Common myeloid progenitor, CD34-positive (primary cell): Measurements from ENCODE around the gene CA5B.
"Not testable (repeated sequence)": the region's sequence is repeated elsewhere in the genome, so short reads cannot be mapped to it uniquely, and the experiment has no call there.

Experiments used
- CTCF ChIA-PET: fragments of 350-600 bp; sonication (Branson Sonifier 250); formaldehyde crosslinking; loops from one replicate; lab custom pipeline; 2021; ENCODE audit warnings: antibody characterized with exemption; lab: Charles Lee
- POLR2A ChIA-PET: fragments of 350-600 bp; sonication (Branson Sonifier 250); formaldehyde crosslinking; loops from one replicate; lab custom pipeline; 2021; ENCODE audit warnings: antibody characterized with exemption; lab: Charles Lee
- DNase-seq, 3 donors: peaks; one replicate each; pipeline versions ENCODE4 v3.0.0 to v3.0.0-alpha.2; 2013
- H3K27ac ChIP-seq, 2 experiments: 1 replicate in 1 of 2; 2 replicates in 1 of 2; pipeline ENCODE4 v1.7.0; 2013; ENCODE audit warnings: inconsistent platforms in 2 of 2, low read length in 2 of 2, mild to moderate bottlenecking in 2 of 2, low read depth in 1 of 2, moderate library complexity in 1 of 2; ENCODE audit not compliant: severe bottlenecking in 2 of 2, insufficient read depth in 1 of 2, poor library complexity in 1 of 2
- H3K27me3 ChIP-seq, 5 experiments: replicated peaks in 2 of 5; 1 replicate in 3 of 5; 2 replicates in 2 of 5; pipeline versions ENCODE4 v1.6.1 to v1.7.0; 2013; ENCODE audit warnings: low read length in 4 of 5, mild to moderate bottlenecking in 2 of 5, moderate library complexity in 2 of 5, inconsistent platforms in 1 of 5; ENCODE audit not compliant: insufficient read depth in 5 of 5, control insufficient read depth in 4 of 5
- H3K36me3 ChIP-seq, 4 experiments: 1 replicate in 2 of 4; 2 replicates in 2 of 4; pipeline versions ENCODE4 v1.6.1 to v1.7.0; 2013; ENCODE audit warnings: low read length in 3 of 4, control low read depth in 1 of 4, mild to moderate bottlenecking in 1 of 4; ENCODE audit not compliant: control insufficient read depth in 4 of 4, insufficient read depth in 4 of 4
- H3K4me1 ChIP-seq, 4 experiments: 1 replicate in 3 of 4; 2 replicates in 1 of 4; pipeline versions ENCODE4 v1.6.1 to v1.7.1; 2013; ENCODE audit warnings: low read length in 3 of 4, mild to moderate bottlenecking in 3 of 4, control low read depth in 1 of 4, inconsistent platforms in 1 of 4, moderate library complexity in 1 of 4; ENCODE audit not compliant: control insufficient read depth in 4 of 4, insufficient read depth in 4 of 4; ENCODE audit errors: control extremely low read depth in 1 of 4
- H3K4me3 ChIP-seq, 7 experiments: 1 replicate in 4 of 7; 2 replicates in 3 of 7; pipeline versions ENCODE4 v1.5.1 to v1.7.0; 2013; ENCODE audit warnings: mild to moderate bottlenecking in 7 of 7, low read length in 6 of 7, moderate library complexity in 6 of 7, inconsistent platforms in 2 of 7, low read depth in 2 of 7, control low read depth in 1 of 7; ENCODE audit not compliant: insufficient read depth in 4 of 7, control insufficient read depth in 1 of 7; ENCODE audit errors: extremely low read depth in 1 of 7
- H3K9me3 ChIP-seq, 5 experiments: 1 replicate in 4 of 5; 2 replicates in 1 of 5; pipeline versions ENCODE4 v1.6.1 to v1.7.1; 2013; ENCODE audit warnings: low read length in 4 of 5, mild to moderate bottlenecking in 2 of 5, inconsistent platforms in 1 of 5, low read depth in 1 of 5, moderate library complexity in 1 of 5; ENCODE audit not compliant: control insufficient read depth in 4 of 5, insufficient read depth in 2 of 5; ENCODE audit errors: control extremely low read depth in 1 of 5
- WGBS: methylation state at CpG from one replicate; pipeline ENCODE4 v1.1.5; 2013; ENCODE audit not compliant: insufficient coverage; 5-methylcytosine and 5-hydroxymethylcytosine counted together

The CA5B gene

GRCh38 chrX:15737190-15737958, 696 bp upstream of the CA5B start:
- 27% methylated on average over 12 of the region's 14 CpGs for WGBS
- Histone ChIP-seq H3K4me1 (peaks cover 7 to 29% (median 19%) of the 10 kb centered on the region in 4 experiments), H3K27ac (peak overlapping the region; percentile 12 to 34), H3K36me3 (peaks cover 0 to 1% (median under 1%) of the 10 kb centered on the region in 4 experiments), H3K27me3 (peaks cover 0 to 36% (median 0%) of the 10 kb centered on the region in 5 experiments), H3K4me3 (peak overlapping the region in 6 of 7 experiments; percentile 30 to 75 (median 47)), H3K9me3 (no peaks in the 10 kb centered on the region)
- DNase-seq: peak in 2 of 3 donors; percentile 40 to 56
- POLR2A ChIA-PET: interaction anchor here (1.2 kb wide), 1 partner anchor 13 kb away, joined by 3 read pairs; no protein-coding TSS in a partner anchor
- CTCF ChIA-PET: interaction anchor here (1.1 to 2.6 kb wide), 3 partner anchors 11 to 21 kb away, joined by 3 to 7 read pairs (median 4); no protein-coding TSS in a partner anchor

GRCh38 chrX:15739886-15740285, 1.8 kb downstream of the CA5B start:
- H3K36me3 ChIP-seq: peaks cover 0 to 11% (median 4%) of the 10 kb centered on the region in 4 experiments
- H3K9me3 ChIP-seq: no peaks in the 10 kb centered on the region
- peaks cover 7 to 24% (median 18%) of the 10 kb centered on the region in 4 experiments for H3K4me1 ChIP-seq
- peak overlapping the region in 3 of 7 experiments; percentile 77 to 90 (median 81) for H3K4me3 ChIP-seq
- H3K27ac ChIP-seq: no peak overlapping the region
- DNase-seq: no peak
- CTCF ChIA-PET: interaction anchor here (1.5 to 1.7 kb wide), 2 partner anchors 10 to 18 kb away, joined by 3 to 7 read pairs; no protein-coding TSS in a partner anchor
- 100% methylated on average over 2 of the region's 3 CpGs for WGBS
- H3K27me3 ChIP-seq: peaks cover 0 to 40% (median 0%) of the 10 kb centered on the region in 5 experiments
- POLR2A ChIA-PET: no interaction called here

- H3K4me3 ChIP-seq: no peak overlapping the region
- no peaks in the 10 kb centered on the region for H3K9me3 ChIP-seq
- POLR2A ChIA-PET: no interaction called here
- WGBS: 100% methylated on average over 6 of the region's 9 CpGs
- peaks cover 2 to 18% (median 7%) of the 10 kb centered on the region in 4 experiments for H3K4me1 ChIP-seq
- peaks cover 0 to 19% (median 0%) of the 10 kb centered on the region in 5 experiments for H3K27me3 ChIP-seq
- CTCF ChIA-PET: interaction anchor here (1.2 kb wide), 1 partner anchor 14 kb away, joined by 3 read pairs; no protein-coding TSS in a partner anchor
- DNase-seq: no peak
- no peak overlapping the region for H3K27ac ChIP-seq
- H3K36me3 ChIP-seq: peaks cover 0 to 11% (median 4%) of the 10 kb centered on the region in 4 experiments
Measured at GRCh38 chrX:15744181-15744867, 6.3 kb downstream of the CA5B start.

- ChIA-PET CTCF (interaction anchor here (1.2 kb wide), 1 partner anchor 13 kb away, joined by 3 read pairs; no protein-coding TSS in a partner anchor), POLR2A (no interaction called here)
- no peak overlapping the region for H3K4me3 ChIP-seq
- no peaks in the 10 kb centered on the region for H3K9me3 ChIP-seq
- peaks cover 0 to 14% (median 0%) of the 10 kb centered on the region in 5 experiments for H3K27me3 ChIP-seq
- H3K36me3 ChIP-seq: peaks cover 0 to 11% (median 4%) of the 10 kb centered on the region in 4 experiments
- WGBS: 100% methylated on average over 4 of the region's 4 CpGs
- peak in 2 of 3 donors; percentile 54 to 62 for DNase-seq
- H3K27ac ChIP-seq: no peak overlapping the region
- H3K4me1 ChIP-seq: peaks cover 8 to 22% (median 9%) of the 10 kb centered on the region in 4 experiments
Measured at GRCh38 chrX:15745179-15745578, 7.1 kb downstream of the CA5B start.

- DNase-seq, POLR2A ChIA-PET, H3K9me3 ChIP-seq, H3K4me3 ChIP-seq, CTCF ChIA-PET, H3K27ac ChIP-seq: not testable (repeated sequence)
- peaks cover 0 to 11% (median 4%) of the 10 kb centered on the region in 4 experiments for H3K36me3 ChIP-seq
- WGBS: 97% methylated on average over 6 of the region's 6 CpGs
- H3K4me1 ChIP-seq: peaks cover 8 to 32% (median 23%) of the 10 kb centered on the region in 4 experiments
- peaks cover 0 to 10% (median 0%) of the 10 kb centered on the region in 5 experiments for H3K27me3 ChIP-seq
Measured at GRCh38 chrX:15746651-15747050, 8.6 kb downstream of the CA5B start.

- Histone ChIP-seq H3K36me3 (peaks cover 0 to 7% (median 3%) of the 10 kb centered on the region in 4 experiments), H3K4me1 (peaks cover 8 to 40% (median 29%) of the 10 kb centered on the region in 4 experiments), H3K27me3 (peaks cover 0 to 10% (median 0%) of the 10 kb centered on the region in 5 experiments), H3K27ac (no peak overlapping the region), H3K4me3 (no peak overlapping the region), H3K9me3 (no peaks in the 10 kb centered on the region)
- DNase-seq: no peak
- CTCF ChIA-PET: interaction anchor here (1.3 to 2.3 kb wide), 2 partner anchors 10 to 11 kb away, joined by 4 to 8 read pairs; partner anchors contain the start of gene CA5B
- POLR2A ChIA-PET: no interaction called here
- WGBS: 94% methylated on average over 11 of the region's 13 CpGs
Measured at GRCh38 chrX:15747626-15748173, 9.6 kb downstream of the CA5B start.
